Subcutaneous adipose tissue (tissue), 4 donors: ENCODE results near the gene MRPL39. TPM values are rescaled to one million over a fixed set of nuclear protein-coding genes. Genes with fewer than 3 reads are reported as not detected.

Experiments used
- CTCF ChIP-seq: fragments of 450-650 bp; IDR thresholded peaks from one replicate; pipeline ENCODE4 v1.5.1; 2016; ENCODE audit warnings: low read depth, mild to moderate bottlenecking, control low read depth, antibody characterized with exemption, moderate library complexity
- total RNA-seq, 4 donors: library from RNA; depleted of rRNA; stranded (reverse); fragments of >200 nt; gene quantifications; one replicate each; pipeline ENCODE4 v1.1.0, GENCODE V29; 2016

The MRPL39 gene
- total RNA-seq, 4 donors from 2014 or later = 13.0 to 36.7 (median 16.2) TPM

DNA sequence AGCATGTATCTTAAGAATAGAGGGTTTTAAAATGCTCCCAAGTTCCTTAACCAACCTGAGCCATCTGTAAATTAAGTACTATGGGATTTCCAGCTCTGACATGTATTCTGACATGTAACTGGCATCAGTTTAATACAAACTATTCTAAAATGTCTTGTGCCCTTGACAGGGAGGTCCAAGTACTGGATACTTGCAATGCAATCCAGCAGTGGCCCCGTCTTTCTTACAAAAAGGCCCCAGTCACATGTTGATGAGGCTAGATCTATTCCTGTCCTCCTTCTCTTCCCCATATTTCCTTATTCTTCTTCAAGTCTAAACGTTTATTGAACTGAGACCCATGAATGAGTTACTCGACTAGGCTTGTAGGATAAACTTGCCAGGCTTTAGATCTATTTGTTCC is 46.4 kb downstream of the MRPL39 start:
- TF ChIP-seq CTCF = no peak

DNA sequence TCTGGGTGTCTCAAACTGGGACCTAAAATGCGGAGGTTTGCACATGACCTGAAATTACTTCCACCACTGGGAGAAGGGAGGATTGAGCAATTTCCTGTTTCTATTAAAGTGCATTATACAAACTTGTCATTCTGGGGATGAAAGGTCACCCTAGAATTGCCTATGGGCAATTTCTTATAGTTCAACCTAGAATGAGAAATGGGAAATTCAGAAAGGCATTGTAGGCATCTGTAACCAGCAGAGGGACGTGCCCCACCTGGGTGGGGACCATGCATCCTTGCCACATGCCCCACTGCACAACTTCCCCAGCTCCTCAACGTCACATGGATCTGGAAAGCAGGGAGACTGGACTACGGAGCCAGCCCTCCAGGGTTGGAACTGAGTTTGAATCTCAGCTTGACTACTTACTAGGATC is 47.0 kb downstream of the MRPL39 start:
- no peak for TF ChIP-seq CTCF

DNA sequence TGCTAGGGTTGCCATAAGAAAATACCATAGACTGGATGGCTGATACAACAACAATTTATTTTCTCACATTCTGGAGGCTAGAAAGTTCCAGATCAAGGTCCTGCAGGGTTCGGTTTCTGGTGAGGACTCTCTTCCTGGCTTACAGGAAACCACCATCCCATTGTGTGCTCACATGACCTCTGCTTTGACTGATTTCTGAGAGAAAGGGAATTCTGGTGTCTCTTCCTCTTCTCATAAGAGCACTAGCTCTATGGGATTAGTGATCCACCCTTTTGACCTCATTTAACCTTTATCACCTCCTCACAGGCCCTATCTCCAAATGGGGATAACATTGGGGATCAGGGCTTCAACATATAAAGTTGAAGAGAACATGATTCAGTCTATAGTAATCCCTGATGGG is 47.5 kb downstream of the MRPL39 start:
- TF ChIP-seq CTCF = no peak

DNA sequence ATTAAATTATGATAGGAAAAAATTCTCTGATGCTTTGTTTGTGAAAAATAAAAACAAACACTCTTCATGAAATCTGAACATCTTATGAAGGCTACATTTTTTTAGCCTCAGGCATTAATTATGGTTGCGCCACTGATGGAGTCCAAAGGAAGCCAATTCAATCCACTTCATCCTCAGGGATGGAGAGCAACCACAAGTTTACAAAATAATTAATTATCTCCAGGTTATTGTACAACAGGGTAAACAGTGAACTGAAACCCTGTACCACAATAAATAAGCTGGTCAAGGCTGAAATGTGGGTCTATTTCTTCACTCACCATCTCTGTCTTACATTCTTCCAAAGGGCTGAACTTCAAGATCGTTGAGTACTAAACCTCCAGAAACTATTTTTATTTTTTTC is 49.2 kb downstream of the MRPL39 start:
- TF ChIP-seq CTCF = no peak

GRCh38 chr21:25557180-25557579 is 50.1 kb downstream of the MRPL39 start:
- no peak for TF ChIP-seq CTCF

DNA sequence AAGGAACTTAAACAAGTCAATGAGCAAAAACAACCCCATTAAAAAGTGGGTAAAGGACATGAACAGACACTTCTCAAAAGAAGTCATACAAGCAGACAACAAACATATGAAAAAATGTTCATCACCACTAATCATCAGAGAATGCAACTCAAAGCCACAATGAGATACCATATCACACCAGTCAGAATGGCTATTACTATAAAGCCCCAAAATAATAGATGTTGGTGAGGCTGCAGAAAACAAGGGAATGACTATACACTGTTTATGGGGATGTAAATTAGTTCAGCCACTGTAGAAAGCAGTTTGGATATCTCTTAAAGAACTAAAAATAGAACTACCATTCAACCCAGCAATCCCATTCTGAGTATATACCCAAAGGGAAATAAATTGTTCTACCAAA is 51.2 kb downstream of the MRPL39 start:
- TF ChIP-seq CTCF = no peak

- no peak for TF ChIP-seq CTCF
Measured at GRCh38 chr21:25555492-25555891, 51.8 kb downstream of the MRPL39 start.
